ENCODE results near the gene B3GAT3. TPM values are rescaled to one million over a fixed set of nuclear protein-coding genes. Genes with fewer than 3 reads are reported as not detected.

Gene B3GAT3
- total RNA-seq (2014; rRNA removed) (65.8 and 76.3 TPM in 2 replicates), Bru-seq, nascent RNA (percentile 72 among the genes with signal in this experiment), BruChase-seq, experiment 1, labeled RNA remaining after a 6-hour chase (percentile 81 among the genes with signal in this experiment), BruChase-seq, experiment 2, labeled RNA remaining after a 2-hour chase (percentile 76 among the genes with signal in this experiment)
- long read RNA-seq, transcript B3GAT3-201 (5 exons, 1,641 nt) = major isoform, 66 of 102 reads
- long read RNA-seq, partial matches to known transcripts = 6 of 102 reads
- long read RNA-seq, other reads (novel, unspliced or antisense) = 30 of 102 reads

- H3K4me1 ChIP-seq (ENCODE audit: insufficient read depth, low read length) = peaks cover 21% of the 10 kb centered on the region
- H3K9ac ChIP-seq (ENCODE audit: low read length) = peak within 1 kb of the TSS; percentile 85
- peak within 1 kb of the TSS; percentile 79 for H3K27ac ChIP-seq (ENCODE audit: low read length)
- peaks cover 21% of the 10 kb centered on the region for H3K36me3 ChIP-seq (ENCODE audit: low read depth, low read length)
- no TSS peak for BruUV-seq (replicated peaks)
- peaks cover 13% of the 10 kb centered on the region for H3F3A ChIP-seq (ENCODE audit: low read length, unreplicated experiment)
- H3K9me2 ChIP-seq (replicated peaks; ENCODE audit: low read length) = no peaks in the 10 kb centered on the region
- peak within 1 kb of the TSS; percentile 84 for H3K4me2 ChIP-seq (ENCODE audit: low read length)
- H3K79me2 ChIP-seq (ENCODE audit: low read length) = peaks cover 24% of the 10 kb centered on the region
- ChIA-PET CTCF (interaction anchor here (0.5 to 2.0 kb wide), 4 partner anchors 10 to 149 kb away, joined by 3 to 6 read pairs (median 6); partner anchors contain the start of genes C11orf98, CSKMT and TAF6L), POLR2A (ENCODE audit: unreplicated experiment) (interaction anchor here (0.6 to 1.2 kb wide), 6 partner anchors 16 to 698 kb away, joined by 3 to 20 read pairs (median 5); partner anchors contain the start of genes EEF1G, INTS5 and TUT1)
- TF ChIP-seq EZH2 (IDR thresholded peaks at IDR 0.05; ENCODE audit: low read length, unreplicated experiment) = no peak
- no peak for TF ChIP-seq CTCF (conservative IDR thresholded peaks at IDR 0.05; ENCODE audit: low read depth, low read length)
- no peak for TF ChIP-seq EZH2phosphoT487 (IDR thresholded peaks at IDR 0.05; ENCODE audit: borderline replicate concordance, low read length)
- ATAC-seq = peak; percentile 95
- H2AFZ ChIP-seq (ENCODE audit: low read length) = peak within 1 kb of the TSS; percentile 74
- H4K20me1 ChIP-seq (ENCODE audit: low read length) = no peaks in the 10 kb centered on the region
- intact Hi-C loops (cut with micrococcal nuclease) = loop anchor here (2.0 kb wide), 1 partner anchor 31 kb away; the partner anchor contains the start of gene INTS5
- H3K9me3 ChIP-seq (ENCODE audit: low read length) = no peaks in the 10 kb centered on the region
- no peaks in the 10 kb centered on the region for H3K27me3 ChIP-seq (ENCODE audit: low read length)
- peak; percentile 99 for DNase-seq
- peak within 1 kb of the TSS; percentile 88 for H3K4me3 ChIP-seq (ENCODE audit: low read length)
Observed at GRCh38 chr11:62621567-62622470, at the start of gene B3GAT3. Gene B3GAT3, minus strand, starts transcription at chr11:62621986. Its CDS starts 39 bp downstream, at chr11:62621947.

- ChIA-PET POLR2A (ENCODE audit: unreplicated experiment) (interaction anchor here (0.6 to 1.3 kb wide), 4 partner anchors 10 to 80 kb away, joined by 3 to 7 read pairs (median 4); partner anchors contain the start of genes HNRNPUL2 and TUT1), CTCF (interaction anchor here (0.5 to 0.7 kb wide), 2 partner anchors 15 to 210 kb away, joined by 3 read pairs; partner anchors contain the start of gene SLC3A2)
- Histone ChIP-seq H3K36me3 (ENCODE audit: low read depth, low read length) (peaks cover 14% of the 10 kb centered on the region), H3K9ac (ENCODE audit: low read length) (peak overlapping the region; percentile 91), H3K9me3 (ENCODE audit: low read length) (no peaks in the 10 kb centered on the region), H3K4me2 (ENCODE audit: low read length) (peak overlapping the region; percentile 85), H3F3A (ENCODE audit: low read length, unreplicated experiment) (peaks cover 13% of the 10 kb centered on the region), H3K27me3 (ENCODE audit: low read length) (no peaks in the 10 kb centered on the region), H3K9me2 (replicated peaks; ENCODE audit: low read length) (no peaks in the 10 kb centered on the region), H3K27ac (ENCODE audit: low read length) (peak overlapping the region; percentile 80), H3K4me3 (ENCODE audit: low read length) (peak overlapping the region; percentile 92), H3K79me2 (ENCODE audit: low read length) (peaks cover 74% of the 10 kb centered on the region), H2AFZ (ENCODE audit: low read length) (peak overlapping the region; percentile 83), H3K4me1 (ENCODE audit: insufficient read depth, low read length) (peaks cover 43% of the 10 kb centered on the region), H4K20me1 (ENCODE audit: low read length) (peaks cover 7% of the 10 kb centered on the region; the same call in 1 of the 2 replicates)
- no peak for TF ChIP-seq CTCF (conservative IDR thresholded peaks at IDR 0.05; ENCODE audit: low read depth, low read length)
- TF ChIP-seq EZH2phosphoT487 (IDR thresholded peaks at IDR 0.05; ENCODE audit: borderline replicate concordance, low read length) = no peak
- no peak for TF ChIP-seq EZH2 (IDR thresholded peaks at IDR 0.05; ENCODE audit: low read length, unreplicated experiment)
- no peak for DNase-seq
- intact Hi-C loops (cut with micrococcal nuclease) = loop anchor here (5.0 kb wide), 1 partner anchor 69 kb away; the partner anchor contains the start of gene MTA2
- ATAC-seq = peak; percentile 11
- no TSS peak for BruUV-seq (replicated peaks)
Observed at GRCh38 chr11:62671236-62671607, 49.4 kb upstream of the B3GAT3 start.

Data from PC-3 (cell line).